ENCODE data around the gene LPP. TPM values are rescaled to one million over a fixed set of nuclear protein-coding genes. Genes with fewer than 3 reads are reported as not detected.
A peak's percentile ranks its signal among the peaks of the same experiment; 100 is the strongest.

The LPP gene
- total RNA-seq, 3 donors from 2014 or later: 15.5 to 19.2 (median 16.5) TPM

- no peaks in the 10 kb centered on the region for H3K27me3 Mint-ChIP-seq (ENCODE audit: low read depth)
- no peak overlapping the region for H3K4me3 Mint-ChIP-seq
- no peaks in the 10 kb centered on the region for H3K9me3 Mint-ChIP-seq
- peaks cover 7% of the 10 kb centered on the region for H3K36me3 Mint-ChIP-seq (ENCODE audit: insufficient read depth)
- ATAC-seq (no peak), DNase-seq (no peak)
- peaks cover 29% of the 10 kb centered on the region for H3K4me1 Mint-ChIP-seq (ENCODE audit: low read depth)
These were observed 178.1 kb downstream of the LPP start for GRCh38 chr3:188332085-188332484.

GRCh38 chr3:188335656-188336055, 181.7 kb downstream of the LPP start:
- DNase-seq (no peak), ATAC-seq (no peak)
- no peak overlapping the region for H3K4me3 Mint-ChIP-seq
- peaks cover 40% of the 10 kb centered on the region for H3K4me1 Mint-ChIP-seq (ENCODE audit: low read depth)
- peaks cover 5% of the 10 kb centered on the region for H3K36me3 Mint-ChIP-seq (ENCODE audit: insufficient read depth)
- no peaks in the 10 kb centered on the region for H3K27me3 Mint-ChIP-seq (ENCODE audit: low read depth)
- H3K9me3 Mint-ChIP-seq: no peaks in the 10 kb centered on the region

GRCh38 chr3:188336178-188336577, 182.2 kb downstream of the LPP start:
- H3K9me3 Mint-ChIP-seq: no peaks in the 10 kb centered on the region
- no peaks in the 10 kb centered on the region for H3K27me3 Mint-ChIP-seq (ENCODE audit: low read depth)
- peaks cover 40% of the 10 kb centered on the region for H3K4me1 Mint-ChIP-seq (ENCODE audit: low read depth)
- no peak for DNase-seq
- no peak overlapping the region for H3K4me3 Mint-ChIP-seq
- H3K36me3 Mint-ChIP-seq (ENCODE audit: insufficient read depth): peaks cover 5% of the 10 kb centered on the region
- ATAC-seq: no peak

- Mint-ChIP-seq H3K4me3 (no peak overlapping the region), H3K9me3 (no peaks in the 10 kb centered on the region), H3K27me3 (ENCODE audit: low read depth) (no peaks in the 10 kb centered on the region), H3K36me3 (ENCODE audit: insufficient read depth) (peaks cover 10% of the 10 kb centered on the region), H3K4me1 (ENCODE audit: low read depth) (peaks cover 45% of the 10 kb centered on the region)
- ATAC-seq (no peak), DNase-seq (no peak)
These were observed 183.3 kb downstream of the LPP start for GRCh38 chr3:188337232-188337631.

GRCh38 chr3:188338086-188338485, 184.1 kb downstream of the LPP start:
- Mint-ChIP-seq H3K4me3 (no peak overlapping the region), H3K36me3 (ENCODE audit: insufficient read depth) (peaks cover 10% of the 10 kb centered on the region), H3K4me1 (ENCODE audit: low read depth) (peaks cover 45% of the 10 kb centered on the region)

GRCh38 chr3:188339410-188340295, 185.7 kb downstream of the LPP start:
- peak overlapping the region; percentile 50 for H3K4me3 Mint-ChIP-seq
- H3K27me3 Mint-ChIP-seq (ENCODE audit: low read depth): no peaks in the 10 kb centered on the region
- peaks cover 14% of the 10 kb centered on the region for H3K36me3 Mint-ChIP-seq (ENCODE audit: insufficient read depth)
- H3K4me1 Mint-ChIP-seq (ENCODE audit: low read depth): peaks cover 47% of the 10 kb centered on the region
- DNase-seq (peak; percentile 40), ATAC-seq (peak; percentile 92 to 96)
- H3K9me3 Mint-ChIP-seq: no peaks in the 10 kb centered on the region

More at GRCh38 chr3:188338086-188338485, 184.1 kb downstream of the LPP start:
- Mint-ChIP-seq H3K9me3 (no peaks in the 10 kb centered on the region), H3K27me3 (ENCODE audit: low read depth) (no peaks in the 10 kb centered on the region)
- ATAC-seq: no peak
- no peak for DNase-seq

- Mint-ChIP-seq H3K27me3 (ENCODE audit: low read depth) (no peaks in the 10 kb centered on the region), H3K9me3 (no peaks in the 10 kb centered on the region), H3K36me3 (ENCODE audit: insufficient read depth) (peaks cover 12% of the 10 kb centered on the region), H3K4me3 (no peak overlapping the region), H3K4me1 (ENCODE audit: low read depth) (peaks cover 44% of the 10 kb centered on the region)
- DNase-seq: no peak
- no peak for ATAC-seq
These were observed 187.5 kb downstream of the LPP start for GRCh38 chr3:188341501-188341900.

GRCh38 chr3:188342991-188343732, 189.2 kb downstream of the LPP start:
- Mint-ChIP-seq H3K36me3 (ENCODE audit: insufficient read depth) (peaks cover 18% of the 10 kb centered on the region), H3K4me1 (ENCODE audit: low read depth) (peaks cover 38% of the 10 kb centered on the region), H3K9me3 (no peaks in the 10 kb centered on the region), H3K27me3 (ENCODE audit: low read depth) (no peaks in the 10 kb centered on the region), H3K4me3 (no peak overlapping the region)
- ATAC-seq (no peak), DNase-seq (no peak)

GRCh38 chr3:188343894-188344293, 189.9 kb downstream of the LPP start:
- ATAC-seq: no peak
- Mint-ChIP-seq H3K4me3 (no peak overlapping the region), H3K27me3 (ENCODE audit: low read depth) (no peaks in the 10 kb centered on the region), H3K4me1 (ENCODE audit: low read depth) (peaks cover 31% of the 10 kb centered on the region), H3K36me3 (ENCODE audit: insufficient read depth) (peaks cover 17% of the 10 kb centered on the region), H3K9me3 (no peaks in the 10 kb centered on the region)
- DNase-seq: no peak

- Mint-ChIP-seq H3K27me3 (ENCODE audit: low read depth) (no peaks in the 10 kb centered on the region), H3K4me1 (ENCODE audit: low read depth) (peaks cover 22% of the 10 kb centered on the region), H3K36me3 (ENCODE audit: insufficient read depth) (peaks cover 16% of the 10 kb centered on the region), H3K4me3 (no peak overlapping the region), H3K9me3 (no peaks in the 10 kb centered on the region)
- ATAC-seq (no peak), DNase-seq (no peak)
These were observed 191.3 kb downstream of the LPP start for GRCh38 chr3:188345223-188345622.

GRCh38 chr3:188348435-188349244, 194.7 kb downstream of the LPP start:
- Mint-ChIP-seq H3K27me3 (ENCODE audit: low read depth) (no peaks in the 10 kb centered on the region), H3K4me1 (ENCODE audit: low read depth) (peaks cover 11% of the 10 kb centered on the region), H3K36me3 (ENCODE audit: insufficient read depth) (peaks cover 10% of the 10 kb centered on the region), H3K4me3 (no peak overlapping the region), H3K9me3 (no peaks in the 10 kb centered on the region)
- DNase-seq: no peak
- no peak for ATAC-seq

GRCh38 chr3:188349351-188349901, 195.5 kb downstream of the LPP start:
- Mint-ChIP-seq H3K36me3 (ENCODE audit: insufficient read depth) (peaks cover 9% of the 10 kb centered on the region), H3K9me3 (no peaks in the 10 kb centered on the region), H3K27me3 (ENCODE audit: low read depth) (no peaks in the 10 kb centered on the region), H3K4me3 (no peak overlapping the region), H3K4me1 (ENCODE audit: low read depth) (peaks cover 11% of the 10 kb centered on the region)
- ATAC-seq: no peak
- DNase-seq: no peak

GRCh38 chr3:188349933-188350332, 196.0 kb downstream of the LPP start:
- no peak for ATAC-seq
- no peak for DNase-seq

GRCh38 chr3:188350961-188351360, 197.0 kb downstream of the LPP start:
- no peaks in the 10 kb centered on the region for H3K9me3 Mint-ChIP-seq
- no peak overlapping the region for H3K4me3 Mint-ChIP-seq
- no peak for ATAC-seq
- H3K27me3 Mint-ChIP-seq (ENCODE audit: low read depth): no peaks in the 10 kb centered on the region
- peaks cover 9% of the 10 kb centered on the region for H3K36me3 Mint-ChIP-seq (ENCODE audit: insufficient read depth)
- H3K4me1 Mint-ChIP-seq (ENCODE audit: low read depth): peaks cover 12% of the 10 kb centered on the region
- no peak for DNase-seq

More at GRCh38 chr3:188349933-188350332, 196.0 kb downstream of the LPP start:
- Mint-ChIP-seq H3K4me3 (no peak overlapping the region), H3K36me3 (ENCODE audit: insufficient read depth) (peaks cover 9% of the 10 kb centered on the region), H3K9me3 (no peaks in the 10 kb centered on the region), H3K27me3 (ENCODE audit: low read depth) (no peaks in the 10 kb centered on the region), H3K4me1 (ENCODE audit: low read depth) (peaks cover 14% of the 10 kb centered on the region)
